ENCODE results near the gene JADE1.

The JADE1 gene

GRCh38 chr4:128862608-128863311 lies 53.3 kb downstream of the JADE1 start:
- Histone ChIP-seq H3K4me3 (replicated peaks; ENCODE audit: insufficient read depth, low read length) (no peak overlapping the region), H3K27me3 (ENCODE audit: insufficient read depth, poor library complexity, severe bottlenecking) (no peaks in the 10 kb centered on the region), H3K27ac (replicated peaks) (peak overlapping the region; percentile 22; the same call in 1 of the 2 replicates)
- no peak for DNase-seq (ENCODE audit: low read depth in 1 of 2, low spot score in 1 of 2)
- TF ChIP-seq SPI1 (IDR thresholded peaks at IDR 0.05; ENCODE audit: borderline replicate concordance, low read depth): no peak
- TF ChIP-seq POLR2AphosphoS5 (IDR thresholded peaks at IDR 0.05; ENCODE audit: low read depth): peak; percentile 31; the same call in 1 of the 2 replicates
- TF ChIP-seq GABPA (IDR thresholded peaks at IDR 0.05; ENCODE audit: low read depth): no peak
- TF ChIP-seq, protein P1, sequence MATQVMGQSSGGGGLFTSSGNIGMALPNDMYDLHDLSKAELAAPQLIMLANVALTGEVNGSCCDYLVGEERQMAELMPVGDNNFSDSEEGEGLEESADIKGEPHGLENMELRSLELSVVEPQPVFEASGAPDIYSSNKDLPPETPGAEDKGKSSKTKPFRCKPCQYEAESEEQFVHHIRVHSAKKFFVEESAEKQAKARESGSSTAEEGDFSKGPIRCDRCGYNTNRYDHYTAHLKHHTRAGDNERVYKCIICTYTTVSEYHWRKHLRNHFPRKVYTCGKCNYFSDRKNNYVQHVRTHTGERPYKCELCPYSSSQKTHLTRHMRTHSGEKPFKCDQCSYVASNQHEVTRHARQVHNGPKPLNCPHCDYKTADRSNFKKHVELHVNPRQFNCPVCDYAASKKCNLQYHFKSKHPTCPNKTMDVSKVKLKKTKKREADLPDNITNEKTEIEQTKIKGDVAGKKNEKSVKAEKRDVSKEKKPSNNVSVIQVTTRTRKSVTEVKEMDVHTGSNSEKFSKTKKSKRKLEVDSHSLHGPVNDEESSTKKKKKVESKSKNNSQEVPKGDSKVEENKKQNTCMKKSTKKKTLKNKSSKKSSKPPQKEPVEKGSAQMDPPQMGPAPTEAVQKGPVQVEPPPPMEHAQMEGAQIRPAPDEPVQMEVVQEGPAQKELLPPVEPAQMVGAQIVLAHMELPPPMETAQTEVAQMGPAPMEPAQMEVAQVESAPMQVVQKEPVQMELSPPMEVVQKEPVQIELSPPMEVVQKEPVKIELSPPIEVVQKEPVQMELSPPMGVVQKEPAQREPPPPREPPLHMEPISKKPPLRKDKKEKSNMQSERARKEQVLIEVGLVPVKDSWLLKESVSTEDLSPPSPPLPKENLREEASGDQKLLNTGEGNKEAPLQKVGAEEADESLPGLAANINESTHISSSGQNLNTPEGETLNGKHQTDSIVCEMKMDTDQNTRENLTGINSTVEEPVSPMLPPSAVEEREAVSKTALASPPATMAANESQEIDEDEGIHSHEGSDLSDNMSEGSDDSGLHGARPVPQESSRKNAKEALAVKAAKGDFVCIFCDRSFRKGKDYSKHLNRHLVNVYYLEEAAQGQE (IDR thresholded peaks at IDR 0.05; ENCODE audit: insufficient replicate concordance, low read depth): no peak
- TF ChIP-seq, protein P2, sequence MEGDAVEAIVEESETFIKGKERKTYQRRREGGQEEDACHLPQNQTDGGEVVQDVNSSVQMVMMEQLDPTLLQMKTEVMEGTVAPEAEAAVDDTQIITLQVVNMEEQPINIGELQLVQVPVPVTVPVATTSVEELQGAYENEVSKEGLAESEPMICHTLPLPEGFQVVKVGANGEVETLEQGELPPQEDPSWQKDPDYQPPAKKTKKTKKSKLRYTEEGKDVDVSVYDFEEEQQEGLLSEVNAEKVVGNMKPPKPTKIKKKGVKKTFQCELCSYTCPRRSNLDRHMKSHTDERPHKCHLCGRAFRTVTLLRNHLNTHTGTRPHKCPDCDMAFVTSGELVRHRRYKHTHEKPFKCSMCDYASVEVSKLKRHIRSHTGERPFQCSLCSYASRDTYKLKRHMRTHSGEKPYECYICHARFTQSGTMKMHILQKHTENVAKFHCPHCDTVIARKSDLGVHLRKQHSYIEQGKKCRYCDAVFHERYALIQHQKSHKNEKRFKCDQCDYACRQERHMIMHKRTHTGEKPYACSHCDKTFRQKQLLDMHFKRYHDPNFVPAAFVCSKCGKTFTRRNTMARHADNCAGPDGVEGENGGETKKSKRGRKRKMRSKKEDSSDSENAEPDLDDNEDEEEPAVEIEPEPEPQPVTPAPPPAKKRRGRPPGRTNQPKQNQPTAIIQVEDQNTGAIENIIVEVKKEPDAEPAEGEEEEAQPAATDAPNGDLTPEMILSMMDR (IDR thresholded peaks at IDR 0.05; ENCODE audit: insufficient read depth, low read length): no peak

- Histone ChIP-seq H3K27ac (replicated peaks) (no peak overlapping the region; the same call in 1 of the 2 replicates), H3K4me3 (replicated peaks; ENCODE audit: insufficient read depth, low read length) (no peak overlapping the region), H3K27me3 (ENCODE audit: insufficient read depth, poor library complexity, severe bottlenecking) (no peaks in the 10 kb centered on the region)
- DNase-seq (ENCODE audit: low read depth in 1 of 2, low spot score in 1 of 2): peak in 1 of 2 experiments; percentile 45
- TF ChIP-seq, protein P2 (IDR thresholded peaks at IDR 0.05; ENCODE audit: insufficient read depth, low read length): peak; percentile 89
- no peak for TF ChIP-seq SPI1 (IDR thresholded peaks at IDR 0.05; ENCODE audit: borderline replicate concordance, low read depth)
These were observed 54.0 kb downstream of the JADE1 start for GRCh38 chr4:128863312-128864075.

GRCh38 chr4:128865132-128865531 lies 55.6 kb downstream of the JADE1 start:
- no peaks in the 10 kb centered on the region for H3K27me3 ChIP-seq (ENCODE audit: insufficient read depth, poor library complexity, severe bottlenecking)
- no peak for DNase-seq (ENCODE audit: low read depth in 1 of 2, low spot score in 1 of 2)
- H3K4me3 ChIP-seq (replicated peaks; ENCODE audit: insufficient read depth, low read length): no peak overlapping the region
- no peak overlapping the region for H3K27ac ChIP-seq (replicated peaks)
- no peak for TF ChIP-seq GABPA (IDR thresholded peaks at IDR 0.05; ENCODE audit: low read depth)

- TF ChIP-seq, protein P1 (IDR thresholded peaks at IDR 0.05; ENCODE audit: insufficient replicate concordance, low read depth): no peak
- TF ChIP-seq GABPA (IDR thresholded peaks at IDR 0.05; ENCODE audit: low read depth) (no peak), SPI1 (IDR thresholded peaks at IDR 0.05; ENCODE audit: borderline replicate concordance, low read depth) (no peak), POLR2AphosphoS5 (IDR thresholded peaks at IDR 0.05; ENCODE audit: low read depth) (no peak)
- TF ChIP-seq, protein P2 (IDR thresholded peaks at IDR 0.05; ENCODE audit: insufficient read depth, low read length): no peak
- no peak overlapping the region for H3K27ac ChIP-seq (replicated peaks)
These were observed 56.8 kb downstream of the JADE1 start for GRCh38 chr4:128866269-128866668.

More at GRCh38 chr4:128866269-128866668, 56.8 kb downstream of the JADE1 start:
- Histone ChIP-seq H3K27me3 (ENCODE audit: insufficient read depth, poor library complexity, severe bottlenecking) (no peaks in the 10 kb centered on the region), H3K4me3 (replicated peaks; ENCODE audit: insufficient read depth, low read length) (no peak overlapping the region)
- no peak for DNase-seq (ENCODE audit: low read depth in 1 of 2, low spot score in 1 of 2)

All from HL-60 (cell line).